ENCODE results near the gene PARVB.

The PARVB gene

GRCh38 chr22:44082801-44083200 is 58.7 kb downstream of the PARVB start (continued):
- TF ChIP-seq SCRT1 (tag by site-specific recombination; IDR thresholded peaks at IDR 0.05; ENCODE audit: borderline replicate concordance) (no peak), PRDM4 (tag by site-specific recombination; IDR thresholded peaks at IDR 0.05) (no peak), FEZF1 (tag by site-specific recombination; IDR thresholded peaks at IDR 0.05) (no peak), ZNF626 (tag by site-specific recombination; IDR thresholded peaks at IDR 0.05) (no peak), YY1 (tag by site-specific recombination; IDR thresholded peaks at IDR 0.05) (no peak)

GRCh38 chr22:44084044-44084772 is 60.1 kb downstream of the PARVB start:
- ChIA-PET POLR2A (no interaction called here), CTCF (interaction anchor here (0.6 to 6.3 kb wide), 7 partner anchors 12 to 542 kb away, joined by 3 to 120 read pairs (median 5); no protein-coding TSS in a partner anchor)
- Histone ChIP-seq H3K36me3 (ENCODE audit: control insufficient read depth in 2 of 2, insufficient read depth in 1 of 2, low read length in 2 of 2) (peaks cover 0 to 7% of the 10 kb centered on the region in 2 experiments; a peak in 1 of 3 replicates), H3K27ac (ENCODE audit: extremely low read depth, low read depth, low read length) (no peak overlapping the region), H3K4me3 (ENCODE audit: low read depth, low read length) (no peak overlapping the region), H3K4me1 (ENCODE audit: control insufficient read depth, insufficient read depth, low read length) (no peaks in the 10 kb centered on the region), H3K9me3 (ENCODE audit: control insufficient read depth, insufficient read depth, low read depth, low read length) (no peaks in the 10 kb centered on the region)
- TF ChIP-seq ZFHX2 (tag by site-specific recombination; conservative IDR thresholded peaks at IDR 0.05) (no peak), HIC1 (tag by site-specific recombination; IDR thresholded peaks at IDR 0.05) (no peak), TSHZ1 (tag by site-specific recombination; IDR thresholded peaks at IDR 0.05; ENCODE audit: borderline replicate concordance) (no peak), ZNF76 (tag by site-specific recombination; IDR thresholded peaks at IDR 0.05; ENCODE audit: borderline replicate concordance, low read depth) (no peak), ZIC2 (tag by site-specific recombination; IDR thresholded peaks at IDR 0.05) (no peak), GLIS2 (tag by site-specific recombination; IDR thresholded peaks at IDR 0.05) (no peak), RBAK (tag by site-specific recombination; IDR thresholded peaks at IDR 0.05) (no peak), ZNF510 (tag by site-specific recombination; IDR thresholded peaks at IDR 0.05; ENCODE audit: insufficient replicate concordance) (no peak), ZNF837 (tag by site-specific recombination; IDR thresholded peaks at IDR 0.05) (no peak), ZSCAN23 (tag by site-specific recombination; IDR thresholded peaks at IDR 0.05) (no peak), ZNF629 (tag by site-specific recombination; IDR thresholded peaks at IDR 0.05) (no peak), PRDM2 (tag by site-specific recombination; IDR thresholded peaks at IDR 0.05; ENCODE audit: borderline replicate concordance) (no peak), ZNF398 (tag by site-specific recombination; IDR thresholded peaks at IDR 0.05) (no peak), ZNF514 (tag by site-specific recombination; IDR thresholded peaks at IDR 0.05) (no peak)

All from HEK293 (cell line).